Posterior cingulate gyrus (tissue), 11 donors: ENCODE data around the gene SNTG2.
A peak's percentile ranks its signal among the peaks of the same experiment; 100 is the strongest.
"Not testable (repeated sequence)": the region's sequence is repeated elsewhere in the genome, so short reads cannot be mapped to it uniquely, and the experiment has no call there.

Source experiments
- DNase-seq, 10 donors: peaks; one replicate each; pipeline versions ENCODE4 v3.0.0 to v3.0.0-alpha.2; 2020 to 2021; ENCODE audit warnings: mixed read lengths in 3 of 10
- intact Hi-C: fragments of 100-400 bp; cut with DNase I; formaldehyde crosslinking; loops from one replicate; pipeline ENCODE4 v1.15.1; 2023

SNTG2 gene

DNA sequence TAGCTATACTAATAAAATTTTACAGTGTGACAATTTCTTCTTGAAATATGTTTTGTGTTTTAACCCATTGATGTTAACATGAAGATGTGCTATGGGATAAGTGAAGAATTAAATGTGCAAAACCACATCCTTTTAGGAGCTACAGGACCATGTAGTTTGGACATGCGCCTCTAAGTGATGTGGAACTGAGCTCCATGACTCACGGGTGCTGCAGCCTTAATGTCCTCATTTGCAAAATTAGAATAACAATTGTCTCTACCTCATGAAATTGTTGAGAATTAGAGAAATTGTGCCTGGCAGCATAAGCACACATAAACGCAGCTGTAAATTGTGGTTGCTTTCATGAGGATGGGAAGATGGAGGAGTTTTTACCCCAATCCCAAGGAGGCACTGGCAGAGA lies 431.0 kb downstream of the SNTG2 start:
- DNase-seq = no peak
- intact Hi-C loops = no loop called here

DNA sequence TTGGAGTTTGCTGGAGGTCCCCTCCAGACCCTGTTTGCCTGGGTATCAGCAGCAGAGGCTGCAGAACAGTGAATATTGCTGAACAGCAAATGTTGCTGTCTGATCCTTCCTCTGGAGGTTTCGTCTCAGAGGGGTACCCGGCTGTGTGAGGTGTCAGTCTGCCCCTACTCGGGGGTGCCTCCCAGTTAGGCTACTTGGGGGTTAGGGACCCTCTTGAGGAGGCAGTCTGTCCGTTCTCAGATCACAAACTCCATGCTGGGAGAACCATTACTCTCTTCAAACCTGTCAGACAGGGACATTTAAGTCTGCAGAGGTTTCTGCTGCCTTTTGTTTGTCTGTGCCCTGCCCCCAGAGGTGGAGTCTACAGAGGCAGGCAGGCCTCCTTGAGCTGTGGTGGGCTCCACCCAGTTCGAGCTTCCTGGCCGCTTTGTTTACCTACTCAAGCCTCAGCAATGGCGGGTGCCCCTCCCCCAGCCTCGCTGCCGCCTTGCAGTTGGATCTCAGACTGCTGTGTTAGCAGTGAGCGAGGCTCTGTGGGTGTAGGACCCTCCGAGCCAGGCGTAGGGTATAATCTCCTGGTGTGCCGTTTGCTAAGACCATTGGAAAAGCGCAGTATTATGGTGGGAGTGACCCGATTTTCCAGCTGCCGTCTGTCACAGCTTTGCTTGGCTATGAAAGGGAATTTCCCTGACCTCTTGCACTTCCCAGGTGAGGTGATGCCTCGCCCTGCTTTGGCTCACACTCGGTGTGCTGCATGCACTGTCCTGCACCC lies 437.5 kb downstream of the SNTG2 start:
- intact Hi-C loops, DNase-seq: not testable (repeated sequence)

DNA sequence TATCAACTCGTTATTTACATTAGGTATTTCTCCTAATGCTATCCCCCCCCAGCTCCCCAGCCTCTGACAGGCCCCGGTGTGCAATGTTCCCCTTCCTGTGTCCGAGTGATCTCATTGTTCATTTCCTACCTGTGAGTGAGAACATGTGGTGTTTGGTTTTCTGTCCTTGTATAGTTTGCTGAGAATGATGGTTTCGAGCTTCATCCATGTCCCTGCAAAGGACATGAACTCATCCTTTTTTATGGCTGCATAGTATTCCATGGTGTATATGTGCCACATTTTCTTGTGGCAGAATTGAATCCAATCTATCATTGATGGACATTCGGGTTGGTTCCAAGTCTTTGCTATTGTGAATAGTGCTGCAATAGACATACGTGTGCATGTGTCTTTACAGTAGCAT lies 439.5 kb downstream of the SNTG2 start:
- intact Hi-C loops, DNase-seq: not testable (repeated sequence)

DNA sequence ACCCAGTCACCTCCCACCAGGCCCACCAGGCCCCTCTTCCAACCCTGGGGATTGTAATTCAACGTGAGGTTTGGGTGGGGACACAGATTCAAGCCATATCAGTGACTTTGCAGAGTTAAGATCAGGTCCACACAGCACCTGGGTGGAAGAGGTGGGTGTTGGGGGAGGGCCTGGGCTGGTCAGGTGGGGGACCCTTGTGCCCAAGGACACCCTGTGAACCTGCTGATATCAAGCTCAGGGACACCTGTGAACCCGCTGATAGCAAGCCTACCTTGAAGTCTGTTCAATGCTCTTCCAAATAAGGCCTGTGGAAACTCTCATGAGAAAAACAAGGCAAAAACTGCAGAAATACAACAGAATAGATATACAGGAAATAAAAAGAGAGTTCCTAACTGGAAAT lies 442.7 kb downstream of the SNTG2 start:
- DNase-seq = no peak
- intact Hi-C loops = no loop called here

DNA sequence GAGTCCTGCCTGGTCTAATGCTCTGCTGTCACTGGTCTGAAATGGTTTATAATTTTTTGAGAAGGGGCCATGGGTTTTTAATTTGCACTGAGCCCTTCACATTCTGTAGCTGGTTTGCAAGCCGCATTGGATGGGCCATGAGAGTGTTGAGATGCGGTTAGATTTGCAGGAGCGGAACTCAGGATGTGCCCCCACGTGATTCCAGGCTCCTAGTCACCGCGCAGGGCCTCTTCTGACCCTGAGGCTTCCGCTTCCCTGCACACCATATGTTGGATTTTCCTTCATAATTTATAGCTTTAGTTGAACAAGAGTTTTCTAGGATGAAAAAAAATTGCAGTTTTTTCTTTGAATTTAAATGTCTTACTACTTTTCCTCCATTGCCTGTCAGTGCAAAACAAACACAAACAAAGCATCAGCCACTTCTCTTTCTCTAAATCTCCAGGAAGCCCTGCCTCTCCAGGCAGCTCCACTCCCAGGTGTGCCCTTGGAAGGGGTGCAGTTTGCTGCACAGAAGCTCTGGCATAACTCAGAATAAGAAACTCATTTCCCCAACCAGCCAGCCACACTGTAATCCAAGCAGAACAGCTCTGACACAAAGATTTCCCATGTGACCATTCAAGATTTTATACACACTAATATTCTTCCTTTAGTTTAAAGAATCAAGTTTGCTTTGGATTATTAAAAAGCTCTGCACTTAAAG lies 444.2 kb downstream of the SNTG2 start:
- DNase-seq = no peak
- intact Hi-C loops = no loop called here

DNA sequence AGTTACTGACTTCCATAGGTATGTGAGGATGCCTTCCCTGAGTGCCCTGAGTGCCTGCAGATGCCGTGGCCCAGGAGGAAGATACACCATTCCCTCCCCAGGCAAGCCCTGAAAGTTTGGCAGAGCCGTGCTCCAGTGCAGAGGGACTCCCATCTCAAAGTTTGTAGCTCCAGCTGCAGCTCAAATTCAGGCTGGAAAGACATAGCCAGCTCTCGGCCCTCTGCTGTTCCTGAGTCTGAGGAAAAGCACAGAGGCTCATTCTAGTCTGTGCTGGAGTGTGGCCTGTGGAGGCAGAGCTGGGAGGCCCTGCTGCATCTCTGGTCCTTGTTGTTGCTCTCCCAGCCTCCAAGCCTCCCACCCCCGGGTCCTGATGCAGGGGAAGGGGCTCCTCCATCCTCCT lies 446.7 kb downstream of the SNTG2 start:
- DNase-seq = peak in 1 of 10 donors; percentile 63
- intact Hi-C loops = no loop called here

DNA sequence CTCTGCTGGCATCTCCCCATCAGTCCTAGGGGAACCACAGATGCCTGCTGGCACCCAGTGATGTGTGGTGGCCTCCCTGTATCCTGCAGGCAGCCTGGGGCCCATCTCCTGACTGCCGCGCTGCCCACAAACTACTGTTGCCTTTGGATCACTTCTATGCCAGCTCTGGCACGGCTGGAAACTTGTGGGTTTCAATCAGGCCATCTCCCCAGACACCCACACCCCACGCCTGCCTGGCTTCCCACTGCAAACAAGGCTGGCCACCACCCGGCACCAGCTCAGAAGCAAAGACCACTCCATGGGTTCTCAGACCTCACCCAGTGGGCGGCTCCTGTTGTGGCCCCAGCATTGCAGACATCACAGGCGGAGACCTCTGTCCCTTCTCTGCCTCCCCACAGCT lies 447.5 kb downstream of the SNTG2 start:
- DNase-seq = peak in 1 of 10 donors; percentile 72
- intact Hi-C loops = no loop called here

DNA sequence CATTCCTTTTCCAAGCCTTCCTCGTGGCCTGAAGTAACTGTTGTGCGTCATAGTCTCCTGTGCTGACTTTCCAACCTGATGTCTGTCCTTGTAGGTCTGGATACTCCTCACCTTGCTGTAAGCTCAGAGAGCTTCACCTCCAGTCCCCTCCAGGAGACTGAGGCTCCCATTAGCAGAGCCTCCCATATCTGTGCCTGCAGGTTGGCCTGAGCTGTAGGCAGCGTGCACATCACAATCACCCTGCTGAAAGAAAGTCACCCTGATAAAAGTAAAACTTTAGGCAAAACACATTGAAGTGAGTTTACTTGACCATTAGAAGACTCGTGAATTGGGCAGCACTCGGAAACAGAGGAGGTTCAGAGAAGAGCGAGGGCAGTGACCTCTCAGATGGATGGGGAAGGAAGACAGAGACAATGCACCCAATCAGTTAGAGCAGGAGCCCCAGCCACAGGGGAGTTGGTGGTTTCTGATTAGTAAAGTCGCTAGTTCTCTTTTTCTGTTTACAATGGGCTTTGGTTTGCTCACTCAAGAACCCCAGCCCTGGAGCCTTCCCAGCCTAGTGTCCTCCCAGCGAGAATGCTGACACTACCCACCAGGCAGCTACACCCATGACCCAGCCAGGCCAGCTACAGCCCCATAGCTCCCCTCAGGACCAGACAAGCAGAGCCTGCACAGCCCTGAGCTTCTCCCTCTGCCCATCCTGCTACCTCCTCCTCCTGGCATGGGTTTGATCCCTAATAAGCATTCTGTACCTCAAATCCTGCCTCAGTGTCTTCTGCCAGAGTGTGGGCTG lies 450.5 kb downstream of the SNTG2 start:
- DNase-seq = no peak
- intact Hi-C loops = no loop called here

DNA sequence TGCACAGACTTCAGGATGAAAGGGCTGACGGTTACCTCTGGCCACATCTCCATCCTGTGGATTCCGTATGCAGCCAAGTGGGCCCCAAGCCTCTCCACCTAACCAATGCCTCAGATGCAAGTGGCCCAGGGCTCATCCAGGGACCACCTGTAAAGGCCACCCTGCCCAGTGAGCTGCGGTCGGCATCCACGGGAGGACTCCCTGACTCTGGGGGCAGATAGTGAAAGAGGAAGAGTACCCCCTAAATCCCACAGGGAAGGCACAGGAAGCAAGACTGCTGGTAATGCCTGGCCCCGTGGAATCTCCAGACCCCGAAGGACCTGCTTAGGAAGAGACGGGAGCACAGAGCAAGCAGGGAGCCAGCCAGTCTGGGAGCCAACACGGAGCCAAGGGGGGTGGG lies 451.4 kb downstream of the SNTG2 start:
- intact Hi-C loops = no loop called here
- no peak for DNase-seq

DNA sequence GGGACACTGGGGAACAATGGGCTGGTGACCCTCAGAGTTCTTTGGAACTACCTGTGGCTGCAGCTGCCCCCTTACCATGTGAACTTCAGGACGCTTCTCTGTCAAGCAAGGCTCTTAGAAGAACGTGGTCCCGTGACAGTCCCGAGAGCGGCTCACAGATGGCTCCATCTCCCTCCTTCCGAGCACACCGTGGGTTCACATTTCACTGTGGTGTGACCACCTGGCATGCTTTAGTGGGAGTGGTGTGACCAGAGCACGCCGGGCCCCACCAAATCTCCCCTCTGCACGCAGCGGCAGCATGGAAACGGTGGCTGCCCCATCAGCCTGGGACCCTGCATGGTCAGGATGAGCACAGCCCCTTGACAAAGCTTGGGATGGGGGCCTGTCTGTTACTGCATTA lies 452.9 kb downstream of the SNTG2 start:
- intact Hi-C loops = no loop called here
- DNase-seq = peak in 1 of 10 donors; percentile 66

DNA sequence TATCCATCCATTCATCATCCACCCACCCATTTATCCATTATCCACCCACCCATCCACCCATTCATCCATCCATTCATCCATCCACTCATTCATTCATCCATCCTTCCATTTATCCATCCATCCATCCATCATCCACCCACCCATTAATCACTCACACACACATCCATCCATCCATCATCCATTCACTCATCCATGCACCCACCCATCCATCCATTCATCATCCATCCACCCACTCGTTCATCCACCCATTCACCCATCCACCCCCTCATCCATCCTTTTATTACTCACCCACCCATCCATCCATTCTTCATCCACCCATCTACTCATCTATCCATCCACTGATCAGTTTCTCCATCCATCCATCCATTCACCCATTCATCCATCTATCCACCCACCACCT lies 454.5 kb downstream of the SNTG2 start:
- intact Hi-C loops = no loop called here
- DNase-seq = no peak

DNA sequence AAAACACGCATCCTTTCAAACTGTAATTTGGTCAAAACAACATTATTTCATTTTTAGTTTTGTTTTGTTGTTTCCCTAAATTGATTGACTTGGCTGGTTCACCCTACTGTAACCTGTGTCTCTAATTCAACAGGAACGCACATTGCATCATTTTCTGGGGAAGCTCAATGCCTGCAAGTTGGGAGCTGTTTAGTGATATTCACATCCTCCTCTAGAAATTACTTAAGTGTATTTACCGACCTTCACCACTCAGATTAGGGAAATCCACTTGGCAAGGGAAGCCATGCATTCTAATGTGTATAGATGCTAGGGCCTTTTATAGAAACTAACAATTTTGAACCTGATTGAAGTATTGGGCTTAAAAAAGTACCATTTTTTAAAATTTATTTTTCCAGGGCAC lies 455.3 kb downstream of the SNTG2 start:
- intact Hi-C loops = no loop called here
- DNase-seq = no peak

DNA sequence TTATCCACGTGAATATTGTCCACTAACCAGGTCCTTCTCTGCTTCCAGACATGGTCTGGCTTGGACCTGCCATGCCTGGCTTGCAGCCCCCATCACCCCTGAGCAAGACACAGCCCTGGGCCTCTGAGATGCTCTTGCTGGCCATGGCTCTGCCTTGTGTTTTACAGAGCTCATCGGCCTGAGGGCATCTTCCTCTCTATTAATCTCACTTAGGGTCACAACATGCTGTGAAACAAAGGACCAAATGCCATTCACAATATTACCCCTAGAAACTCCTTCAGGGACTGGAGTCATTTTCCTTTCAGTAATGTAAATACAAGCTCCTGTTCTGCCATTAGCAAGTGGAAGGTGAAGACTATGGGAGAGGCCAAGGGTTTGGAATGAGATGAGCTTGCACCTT lies 455.8 kb downstream of the SNTG2 start:
- no peak for DNase-seq
- intact Hi-C loops = no loop called here

DNA sequence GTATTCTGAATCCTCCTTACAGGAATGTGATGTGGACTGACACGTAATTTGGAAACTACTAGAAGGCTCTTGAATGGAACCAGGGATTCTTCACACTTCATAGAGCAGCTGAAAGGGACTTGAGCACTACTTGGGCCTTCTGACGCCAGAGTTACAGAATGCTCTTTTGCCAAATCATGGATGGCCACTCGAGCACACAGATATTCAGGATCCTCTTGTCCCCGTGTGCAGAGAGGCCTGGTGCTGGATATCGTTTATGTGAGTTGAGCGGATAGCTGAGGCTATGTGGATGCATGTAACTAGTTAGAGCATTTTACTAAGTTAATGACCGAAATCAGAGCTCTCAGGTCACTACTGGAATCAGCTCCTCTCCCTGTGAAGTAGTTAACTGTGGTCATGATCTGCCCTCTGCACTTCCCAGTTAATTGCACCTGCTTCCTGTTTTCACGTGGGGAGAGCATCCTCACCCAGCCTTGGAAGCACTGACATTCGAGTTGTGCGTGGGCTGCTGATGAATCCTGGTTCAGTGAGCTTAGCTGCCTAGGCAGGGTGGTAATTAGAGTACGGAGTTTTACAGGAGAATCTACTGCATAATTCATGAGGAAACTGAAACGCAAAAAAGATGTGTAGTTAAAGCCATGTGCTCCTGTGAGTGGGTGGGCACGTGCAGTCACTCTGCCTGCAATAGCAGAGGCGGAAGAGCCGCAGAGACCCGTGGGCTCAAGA lies 457.5 kb downstream of the SNTG2 start:
- no peak for DNase-seq
- intact Hi-C loops = no loop called here

DNA sequence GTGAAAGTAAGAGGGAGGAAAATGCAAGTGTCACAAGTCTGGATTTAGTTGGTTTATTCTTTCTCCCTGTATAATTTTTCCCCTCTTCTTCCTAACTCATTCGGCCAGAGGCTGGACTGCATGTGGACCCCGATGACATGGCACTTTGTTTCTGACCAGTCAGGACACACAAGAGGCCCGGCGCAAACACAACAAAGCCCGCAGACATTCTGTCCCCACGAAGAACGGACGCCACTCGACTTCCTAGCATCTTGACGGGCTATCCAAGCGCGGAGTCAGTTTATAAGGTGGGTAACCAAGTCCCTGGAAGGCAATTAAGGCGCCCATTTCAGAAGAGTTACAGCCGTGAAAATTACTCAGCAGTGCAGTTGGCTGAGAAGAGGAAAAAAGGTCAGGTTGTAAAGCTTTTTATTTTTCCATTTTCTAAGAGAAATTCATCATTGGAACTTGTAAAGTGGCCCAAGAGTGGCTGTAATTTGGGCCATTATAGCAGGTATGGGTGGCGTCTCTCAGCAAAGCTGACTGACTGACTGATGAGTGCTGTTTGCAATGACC lies 462.6 kb downstream of the SNTG2 start, which contains the start of gene TPO:
TSS of gene TPO (plus strand) at position 308 of the 555 bp plus-strand sequence. CDS start 946 bp downstream, outside the sequence.
- DNase-seq = no peak
- intact Hi-C loops = no loop called here

DNA sequence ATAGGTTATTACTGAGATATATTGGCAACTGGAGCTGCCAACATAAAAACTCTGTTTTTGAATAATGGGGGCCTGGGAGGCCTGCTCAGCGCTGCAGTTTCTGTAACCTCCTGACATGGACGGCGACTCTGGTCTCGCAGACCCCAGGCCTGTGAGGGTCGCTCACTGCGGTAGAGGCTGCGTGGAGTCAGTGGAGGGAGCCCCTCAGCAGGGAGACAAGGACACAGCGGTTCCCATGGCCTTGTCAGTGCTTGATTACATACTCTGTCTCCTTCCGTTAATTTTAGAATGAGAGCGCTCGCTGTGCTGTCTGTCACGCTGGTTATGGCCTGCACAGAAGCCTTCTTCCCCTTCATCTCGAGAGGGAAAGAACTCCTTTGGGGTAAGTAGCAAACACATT lies 463.5 kb downstream of the SNTG2 start:
- intact Hi-C loops = no loop called here
- DNase-seq = no peak

DNA sequence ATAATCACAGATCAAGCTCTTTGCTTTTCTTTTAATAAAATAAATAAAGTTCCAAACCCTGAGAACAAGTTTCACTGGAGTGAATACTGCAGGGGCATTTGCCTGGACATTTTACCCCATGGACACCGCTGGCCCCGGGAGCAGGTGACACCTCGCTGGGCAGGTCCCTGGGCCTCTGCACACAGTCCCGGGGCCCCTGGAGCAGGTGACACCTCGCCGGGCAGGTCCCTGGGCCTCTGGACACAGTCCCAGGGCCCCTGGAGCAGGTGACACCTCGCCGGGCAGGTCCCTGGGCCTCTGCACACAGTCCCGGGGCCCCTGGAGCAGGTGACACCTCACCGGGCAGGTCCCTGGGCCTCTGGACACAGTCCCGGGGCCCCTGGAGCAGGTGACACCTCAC lies 464.3 kb downstream of the SNTG2 start:
- DNase-seq, intact Hi-C loops: not testable (repeated sequence)

DNA sequence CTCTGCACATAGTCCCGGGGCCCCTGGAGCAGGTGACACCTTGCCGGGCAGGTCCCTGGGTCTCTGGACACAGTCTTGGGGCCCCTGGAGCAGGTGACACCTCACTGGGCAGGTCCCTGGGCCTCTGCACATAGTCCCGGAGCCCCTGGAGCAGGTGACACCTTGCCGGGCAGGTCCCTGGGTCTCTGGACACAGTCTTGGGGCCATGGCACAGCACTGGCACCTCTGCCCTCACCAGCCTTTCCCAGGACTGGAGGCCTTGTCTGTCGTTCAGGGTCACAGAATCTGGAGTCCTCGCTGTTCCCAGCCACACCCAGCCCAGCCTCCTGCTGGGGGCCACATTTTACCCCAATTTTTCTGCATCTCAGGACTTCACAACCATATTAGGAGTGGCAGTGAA lies 464.9 kb downstream of the SNTG2 start:
- intact Hi-C loops = no loop called here
- DNase-seq = peak in 1 of 10 donors; percentile 75
